Peyer's patch (tissue), 4 donors: ENCODE results near the gene YIF1A.
A peak's percentile ranks its signal among the peaks of the same experiment; 100 is the strongest.

Source experiments
- CTCF ChIP-seq, 6 experiments: fragments of 450-650 bp in 4 of 6; fragments of 200-600 bp in 2 of 6; sonication (generic) in 1 of 6; IDR thresholded peaks; one replicate each; pipeline ENCODE4 v1.5.1; 2017 to 2019; ENCODE audit warnings: antibody characterized with exemption in 6 of 6, mild to moderate bottlenecking in 3 of 6, moderate library complexity in 1 of 6
- POLR2A ChIP-seq, 2 donors: fragments of 450-650 bp; IDR thresholded peaks; one replicate each; pipeline ENCODE4 v1.5.1; 2017; ENCODE audit warnings: antibody characterized with exemption in 2 of 2, mild to moderate bottlenecking in 2 of 2, moderate library complexity in 2 of 2

- peak; percentile 82 to 98 (median 96) for TF ChIP-seq CTCF (IDR thresholded peaks at IDR 0.05)
- peak in 1 of 2 donors; percentile 56 for TF ChIP-seq POLR2A (IDR thresholded peaks at IDR 0.05)
These were observed 23.1 kb upstream of the YIF1A start for GRCh38 chr11:66311965-66312548.
